ENCODE results near the gene SFXN4. TPM values are rescaled to one million over a fixed set of nuclear protein-coding genes. Genes with fewer than 3 reads are reported as not detected.

The SFXN4 gene
- total RNA-seq, 2 donors from 2014 or later: 18.3 to 23.2 TPM

DNA sequence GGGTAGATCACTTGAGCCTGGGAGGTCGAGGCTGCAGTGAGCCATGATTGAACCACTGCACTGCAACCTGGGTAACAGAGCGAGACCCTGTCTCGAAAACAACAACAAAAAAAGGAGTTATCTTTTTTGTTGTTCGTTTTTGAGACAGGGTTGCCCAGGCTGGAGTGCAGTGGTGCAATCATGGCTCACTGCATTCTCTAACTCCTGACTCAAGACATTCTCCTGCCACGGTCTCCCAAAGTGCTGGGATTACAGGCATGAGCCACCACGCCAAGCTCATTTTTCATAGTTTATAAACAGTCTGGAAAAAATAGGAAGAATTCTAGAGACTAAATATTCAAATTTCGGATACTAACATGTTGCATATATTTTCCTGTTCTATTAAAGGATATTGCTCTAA, 29.4 kb downstream of the SFXN4 start:
- DNase-seq: no peak
- H3K36me3 ChIP-seq (ENCODE audit: control insufficient read depth, insufficient read depth, low read length): peaks cover 34% of the 10 kb centered on the region
- H3K27me3 ChIP-seq (ENCODE audit: control insufficient read depth, insufficient read depth, low read length, poor library complexity, severe bottlenecking): no peaks in the 10 kb centered on the region
- H3K9me3 Mint-ChIP-seq: no peaks in the 10 kb centered on the region
- H3K9ac ChIP-seq (ENCODE audit: extremely low read depth, low read length, poor library complexity, severe bottlenecking): no peak overlapping the region
- no peak overlapping the region for H3K4me3 Mint-ChIP-seq
- H3K27me3 Mint-ChIP-seq (ENCODE audit: insufficient read depth): no peaks in the 10 kb centered on the region
- WGBS, 2 experiments (ENCODE audit: insufficient coverage in 1 of 2, insufficient read length in 1 of 2): 94 to 98% methylated on average over 5 to 6 of the region's 7 CpGs
- TF ChIP-seq, protein P1, sequence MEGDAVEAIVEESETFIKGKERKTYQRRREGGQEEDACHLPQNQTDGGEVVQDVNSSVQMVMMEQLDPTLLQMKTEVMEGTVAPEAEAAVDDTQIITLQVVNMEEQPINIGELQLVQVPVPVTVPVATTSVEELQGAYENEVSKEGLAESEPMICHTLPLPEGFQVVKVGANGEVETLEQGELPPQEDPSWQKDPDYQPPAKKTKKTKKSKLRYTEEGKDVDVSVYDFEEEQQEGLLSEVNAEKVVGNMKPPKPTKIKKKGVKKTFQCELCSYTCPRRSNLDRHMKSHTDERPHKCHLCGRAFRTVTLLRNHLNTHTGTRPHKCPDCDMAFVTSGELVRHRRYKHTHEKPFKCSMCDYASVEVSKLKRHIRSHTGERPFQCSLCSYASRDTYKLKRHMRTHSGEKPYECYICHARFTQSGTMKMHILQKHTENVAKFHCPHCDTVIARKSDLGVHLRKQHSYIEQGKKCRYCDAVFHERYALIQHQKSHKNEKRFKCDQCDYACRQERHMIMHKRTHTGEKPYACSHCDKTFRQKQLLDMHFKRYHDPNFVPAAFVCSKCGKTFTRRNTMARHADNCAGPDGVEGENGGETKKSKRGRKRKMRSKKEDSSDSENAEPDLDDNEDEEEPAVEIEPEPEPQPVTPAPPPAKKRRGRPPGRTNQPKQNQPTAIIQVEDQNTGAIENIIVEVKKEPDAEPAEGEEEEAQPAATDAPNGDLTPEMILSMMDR (conservative IDR thresholded peaks at IDR 0.05): no peak
- H3K4me3 ChIP-seq (ENCODE audit: low read length): no peak overlapping the region
- H3K4me1 Mint-ChIP-seq: peaks cover 12% of the 10 kb centered on the region
- H3K9me3 ChIP-seq (ENCODE audit: control insufficient read depth, low read length): no peaks in the 10 kb centered on the region
- no peak overlapping the region for H3K27ac Mint-ChIP-seq
- peaks cover 53% of the 10 kb centered on the region for H3K36me3 Mint-ChIP-seq (ENCODE audit: low read depth)
- no peak overlapping the region for H3K27ac ChIP-seq (ENCODE audit: low read depth, low read length)
- H3K4me1 ChIP-seq (ENCODE audit: control insufficient read depth, insufficient read depth, low read length): no peaks in the 10 kb centered on the region

DNA sequence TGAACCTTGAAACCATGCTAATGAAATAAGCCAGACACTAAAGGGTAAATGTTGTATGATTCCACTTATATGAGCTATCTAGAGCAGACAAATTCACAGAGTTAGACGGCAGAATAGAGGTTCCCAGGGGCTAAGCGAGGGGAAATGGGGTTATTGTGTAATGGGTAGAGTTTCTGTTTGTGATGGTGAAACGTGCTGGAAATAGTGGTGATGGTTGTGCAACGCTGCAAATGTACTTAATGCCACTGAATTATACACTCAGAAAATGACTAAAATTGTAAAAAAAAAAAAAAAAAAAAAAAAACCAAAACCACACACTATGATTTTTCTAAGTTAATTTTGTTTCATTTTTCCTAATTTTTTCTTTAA, 30.0 kb downstream of the SFXN4 start:
- no peaks in the 10 kb centered on the region for H3K4me1 ChIP-seq (ENCODE audit: control insufficient read depth, insufficient read depth, low read length)
- WGBS, 2 experiments (ENCODE audit: insufficient coverage in 1 of 2, insufficient read length in 1 of 2): 95 to 100% methylated on average over 1 to 2 of the region's 4 CpGs
- H3K27me3 ChIP-seq (ENCODE audit: control insufficient read depth, insufficient read depth, low read length, poor library complexity, severe bottlenecking): no peaks in the 10 kb centered on the region
- H3K4me3 ChIP-seq (ENCODE audit: low read length): no peak overlapping the region
- no peak for DNase-seq
- Mint-ChIP-seq H3K27ac (no peak overlapping the region), H3K9me3 (no peaks in the 10 kb centered on the region), H3K4me1 (peaks cover 7% of the 10 kb centered on the region), H3K4me3 (no peak overlapping the region), H3K36me3 (ENCODE audit: low read depth) (peaks cover 57% of the 10 kb centered on the region), H3K27me3 (ENCODE audit: insufficient read depth) (no peaks in the 10 kb centered on the region)
- no peak overlapping the region for H3K9ac ChIP-seq (ENCODE audit: extremely low read depth, low read length, poor library complexity, severe bottlenecking)
- no peak overlapping the region for H3K27ac ChIP-seq (ENCODE audit: low read depth, low read length)
- no peaks in the 10 kb centered on the region for H3K9me3 ChIP-seq (ENCODE audit: control insufficient read depth, low read length)
- H3K36me3 ChIP-seq (ENCODE audit: control insufficient read depth, insufficient read depth, low read length): peaks cover 40% of the 10 kb centered on the region
- TF ChIP-seq, protein P1 (conservative IDR thresholded peaks at IDR 0.05): no peak

DNA sequence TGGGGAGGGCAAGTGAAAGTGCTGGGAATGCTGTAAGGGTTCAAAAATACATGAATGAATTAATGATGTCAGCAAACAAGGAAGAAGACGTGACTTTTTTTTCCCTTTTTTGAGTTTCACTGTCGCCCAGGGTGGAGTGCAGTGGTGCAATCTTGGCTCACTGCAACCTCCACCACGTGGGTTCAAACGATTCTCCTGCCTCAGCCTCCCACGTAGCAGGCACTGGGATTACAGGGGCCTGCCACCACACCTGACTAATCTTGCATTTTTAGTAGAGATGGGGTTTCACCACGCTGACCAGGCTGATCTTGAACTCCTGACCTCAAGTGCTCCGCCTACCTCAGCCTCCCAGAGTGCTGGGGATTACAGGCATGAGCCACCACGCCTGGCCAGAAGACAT, 31.6 kb downstream of the SFXN4 start:
- no peak for DNase-seq
- TF ChIP-seq, protein P1 (conservative IDR thresholded peaks at IDR 0.05): no peak
- Histone ChIP-seq H3K36me3 (ENCODE audit: control insufficient read depth, insufficient read depth, low read length) (peaks cover 55% of the 10 kb centered on the region), H3K4me3 (ENCODE audit: low read length) (no peak overlapping the region), H3K27me3 (ENCODE audit: control insufficient read depth, insufficient read depth, low read length, poor library complexity, severe bottlenecking) (no peaks in the 10 kb centered on the region), H3K9me3 (ENCODE audit: control insufficient read depth, low read length) (no peaks in the 10 kb centered on the region), H3K4me1 (ENCODE audit: control insufficient read depth, insufficient read depth, low read length) (no peaks in the 10 kb centered on the region), H3K9ac (ENCODE audit: extremely low read depth, low read length, poor library complexity, severe bottlenecking) (no peak overlapping the region), H3K27ac (ENCODE audit: low read depth, low read length) (no peak overlapping the region)
- Mint-ChIP-seq H3K36me3 (ENCODE audit: low read depth) (peaks cover 64% of the 10 kb centered on the region), H3K4me1 (peaks cover 5% of the 10 kb centered on the region), H3K9me3 (no peaks in the 10 kb centered on the region), H3K27me3 (ENCODE audit: insufficient read depth) (no peaks in the 10 kb centered on the region), H3K27ac (no peak overlapping the region), H3K4me3 (no peak overlapping the region)
- 94 to 100% methylated on average over 4 to 8 of the region's 8 CpGs for WGBS, 2 experiments (ENCODE audit: insufficient coverage in 1 of 2, insufficient read length in 1 of 2)

Data from endodermal cell (in vitro differentiated cells).